IPS-20b (cell line): ENCODE data around the gene NRIP2.

ENCODE experiments used
- H3K27ac ChIP-seq: one replicate; pipeline ENCODE4 v1.5.1; 2013; ENCODE audit warnings: low read length
- H3K27me3 ChIP-seq: 2 replicates; pipeline ENCODE4 v1.6.1; 2013; ENCODE audit warnings: mild to moderate bottlenecking, low read length, inconsistent platforms; ENCODE audit not compliant: insufficient read depth
- H3K36me3 ChIP-seq: 2 replicates; pipeline ENCODE4 v1.6.1; 2013; ENCODE audit warnings: low read depth, mild to moderate bottlenecking, inconsistent platforms, low read length, moderate library complexity; ENCODE audit not compliant: insufficient read depth
- H3K4me1 ChIP-seq: 2 replicates; pipeline ENCODE4 v1.6.1; 2013; ENCODE audit warnings: mild to moderate bottlenecking, control low read depth, inconsistent platforms, low read length, moderate library complexity; ENCODE audit not compliant: insufficient read depth
- H3K4me3 ChIP-seq: 2 replicates; pipeline ENCODE4 v1.5.1; 2013; ENCODE audit warnings: mild to moderate bottlenecking, low read length, inconsistent platforms
- H3K9ac ChIP-seq: 2 replicates; pipeline ENCODE4 v1.6.1; 2013; ENCODE audit warnings: low read depth, mild to moderate bottlenecking, inconsistent platforms, low read length, moderate library complexity
- H3K9me3 ChIP-seq: 2 replicates; pipeline ENCODE4 v1.6.1; 2013; ENCODE audit warnings: mild to moderate bottlenecking, low read depth, low read length, inconsistent platforms; ENCODE audit not compliant: insufficient read depth

The NRIP2 gene

DNA sequence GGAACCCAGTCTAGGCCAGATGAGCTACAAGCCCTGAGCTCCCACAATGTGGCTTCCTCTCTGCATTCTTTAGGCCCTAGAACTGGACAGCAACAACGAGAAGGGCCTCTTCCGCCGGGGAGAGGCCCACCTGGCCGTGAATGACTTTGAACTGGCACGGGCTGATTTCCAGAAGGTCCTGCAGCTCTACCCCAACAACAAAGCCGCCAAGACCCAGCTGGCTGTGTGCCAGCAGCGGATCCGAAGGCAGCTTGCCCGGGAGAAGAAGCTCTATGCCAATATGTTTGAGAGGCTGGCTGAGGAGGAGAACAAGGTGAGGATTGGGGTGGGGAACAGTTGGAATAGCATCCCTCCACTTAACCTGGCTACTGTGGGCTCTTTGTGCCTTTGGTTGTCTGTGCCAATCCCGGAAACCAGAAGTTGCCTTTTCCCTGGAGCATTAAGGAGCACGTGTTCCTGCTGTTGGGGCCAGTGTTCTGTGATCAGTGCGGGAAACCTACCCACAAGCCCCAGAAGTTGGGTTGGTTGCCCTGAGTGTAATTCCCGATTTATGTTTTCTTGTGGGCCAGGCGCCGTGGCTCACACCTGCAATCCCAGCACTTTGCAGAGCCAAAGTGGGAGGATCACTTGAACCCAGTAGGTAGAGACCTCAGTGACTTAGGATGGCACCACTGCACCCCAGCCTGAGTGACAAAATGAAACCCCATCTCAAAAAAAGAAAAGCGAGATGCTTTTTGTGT, 33.6 kb downstream of the NRIP2 start:
- Histone ChIP-seq H3K36me3 (peaks cover 96% of the 10 kb centered on the region), H3K9ac (no peak overlapping the region), H3K9me3 (no peaks in the 10 kb centered on the region), H3K4me3 (no peak overlapping the region), H3K4me1 (no peaks in the 10 kb centered on the region), H3K27me3 (no peaks in the 10 kb centered on the region), H3K27ac (no peak overlapping the region)

DNA sequence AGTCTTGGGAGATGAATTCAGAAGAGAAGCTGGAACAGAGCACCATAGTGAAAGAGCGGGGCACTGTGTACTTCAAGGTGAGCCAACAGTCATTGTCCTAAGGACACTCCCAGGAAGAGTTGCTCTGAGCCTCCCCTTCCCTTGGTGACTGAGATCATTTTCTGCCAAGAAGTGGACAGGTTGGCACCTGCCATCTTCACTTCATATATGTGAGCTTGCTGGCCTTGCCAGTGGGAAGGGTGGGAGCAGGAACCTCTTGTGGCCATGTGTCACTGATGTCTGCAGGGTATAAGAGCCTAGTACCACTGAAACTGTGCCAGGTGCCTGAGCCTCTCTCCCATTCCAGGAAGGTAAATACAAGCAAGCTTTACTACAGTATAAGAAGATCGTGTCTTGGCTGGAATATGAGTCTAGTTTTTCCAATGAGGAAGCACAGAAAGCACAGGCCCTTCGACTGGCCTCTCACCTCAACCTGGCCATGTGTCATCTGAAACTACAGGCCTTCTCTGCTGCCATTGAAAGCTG, 34.7 kb downstream of the NRIP2 start:
- Histone ChIP-seq H3K27ac (no peak overlapping the region), H3K27me3 (no peaks in the 10 kb centered on the region), H3K4me1 (no peaks in the 10 kb centered on the region), H3K9me3 (no peaks in the 10 kb centered on the region), H3K36me3 (peaks cover 86% of the 10 kb centered on the region), H3K4me3 (no peak overlapping the region), H3K9ac (no peak overlapping the region)

DNA sequence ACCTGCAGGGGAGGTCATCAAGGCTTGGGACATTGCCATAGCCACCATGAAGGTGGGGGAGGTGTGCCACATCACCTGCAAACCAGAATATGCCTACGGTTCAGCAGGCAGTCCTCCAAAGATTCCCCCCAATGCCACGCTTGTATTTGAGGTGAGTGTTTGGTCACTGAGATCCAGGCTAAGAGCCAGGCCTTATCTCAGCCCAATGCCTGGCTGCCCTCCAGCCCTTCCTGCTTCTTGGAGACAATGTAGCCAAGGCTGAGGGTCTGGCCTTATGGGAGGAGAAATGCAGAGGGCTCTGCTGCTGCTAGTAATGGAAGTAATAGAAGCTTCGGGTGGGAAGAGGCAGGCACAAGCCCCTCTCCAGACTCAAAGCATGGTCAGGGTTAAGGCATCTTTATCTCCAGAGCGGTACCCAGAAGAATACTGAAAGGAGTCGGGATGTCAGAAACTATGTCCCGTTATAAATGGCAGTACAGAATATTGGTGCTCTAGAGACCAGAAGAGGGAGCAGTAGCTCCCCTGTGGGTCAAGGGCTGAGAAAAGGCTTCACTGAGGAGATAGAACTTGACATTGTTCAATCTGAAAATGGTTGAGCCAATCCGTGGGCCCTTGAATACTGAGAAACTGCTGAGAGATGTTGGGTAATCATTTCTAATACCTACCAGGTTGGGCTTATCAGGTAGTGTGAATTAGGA, 37.0 kb downstream of the NRIP2 start:
- H3K27me3 ChIP-seq, result peaks cover 16% of the 10 kb centered on the region
- H3K9me3 ChIP-seq, result no peaks in the 10 kb centered on the region
- no peak overlapping the region for H3K4me3 ChIP-seq
- no peaks in the 10 kb centered on the region for H3K4me1 ChIP-seq
- H3K27ac ChIP-seq, result no peak overlapping the region
- H3K36me3 ChIP-seq, result peaks cover 64% of the 10 kb centered on the region
- no peak overlapping the region for H3K9ac ChIP-seq

DNA sequence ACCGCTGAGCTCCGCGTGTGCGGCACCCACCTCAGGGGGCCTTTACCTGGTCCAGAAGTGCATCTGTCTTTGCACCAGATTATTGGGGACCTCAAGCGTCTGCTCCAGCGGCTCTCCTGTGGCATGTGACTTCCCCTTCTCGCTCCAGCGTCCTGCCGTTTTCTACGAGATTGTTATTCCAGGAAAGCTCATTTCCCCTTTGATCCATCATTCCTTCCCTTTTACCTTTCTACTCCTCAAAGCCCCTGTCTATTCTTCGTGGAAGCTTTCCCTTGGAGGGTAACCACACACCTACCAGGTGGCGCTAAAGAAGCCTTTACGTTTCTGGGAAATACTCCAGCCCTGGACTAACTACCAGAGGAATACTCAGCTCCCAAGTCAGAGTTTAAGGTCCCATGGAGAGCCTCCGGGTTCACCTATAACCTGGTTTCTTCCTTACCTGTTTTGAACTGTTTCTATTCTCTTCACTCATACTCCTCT, 38.6 kb downstream of the NRIP2 start:
- no peaks in the 10 kb centered on the region for H3K9me3 ChIP-seq
- H3K9ac ChIP-seq, result peak overlapping the region; percentile 64; the same call in 1 of the 2 replicates
- H3K27me3 ChIP-seq, result peaks cover 20% of the 10 kb centered on the region
- peak overlapping the region; percentile 76 for H3K4me3 ChIP-seq
- no peak overlapping the region for H3K27ac ChIP-seq
- peaks cover 48% of the 10 kb centered on the region for H3K36me3 ChIP-seq
- H3K4me1 ChIP-seq, result no peaks in the 10 kb centered on the region

DNA sequence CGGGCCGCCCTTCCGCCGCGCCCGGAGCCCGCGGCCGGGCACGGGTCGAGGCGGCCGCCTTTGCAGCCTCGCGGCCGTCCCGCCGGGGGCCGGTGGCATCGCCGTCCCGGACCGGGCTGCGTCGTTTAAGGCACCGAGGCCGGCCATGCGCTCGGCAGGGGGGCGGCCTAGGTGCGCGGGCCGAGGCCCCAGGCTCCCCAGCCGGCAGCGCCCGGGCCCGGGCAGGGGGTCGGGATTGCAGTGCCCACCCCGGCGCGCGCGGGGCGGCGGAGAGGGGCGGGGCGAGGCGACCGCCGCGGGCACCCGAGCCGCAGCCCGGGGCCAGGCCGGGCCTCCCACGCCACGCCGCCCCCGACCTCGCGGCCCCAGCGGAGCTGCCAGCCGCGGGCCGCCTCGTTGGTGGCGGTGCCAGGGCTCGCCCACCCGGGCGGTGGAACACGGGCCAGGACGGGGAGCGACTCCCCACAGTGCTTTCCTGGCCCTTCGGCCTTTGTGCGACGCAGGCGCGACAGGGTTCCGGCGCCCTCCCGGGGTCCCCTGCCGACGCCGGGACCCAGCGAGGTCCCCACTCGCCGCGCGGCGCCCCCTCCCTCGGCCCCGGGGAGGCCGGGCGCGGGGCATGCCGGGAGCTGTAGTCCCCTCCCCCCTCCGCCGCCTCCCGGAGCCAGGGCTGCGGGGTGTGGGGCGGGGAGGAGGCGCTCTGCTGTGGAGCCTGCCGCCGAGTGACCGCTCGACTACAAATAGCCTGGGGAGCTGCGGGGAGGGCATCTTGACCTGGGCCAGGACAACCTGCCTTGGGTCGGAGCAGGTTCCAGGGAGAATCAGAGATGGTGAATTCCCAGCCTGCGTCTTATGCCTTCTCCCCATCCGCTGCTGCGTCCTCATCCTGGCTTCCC, 39.3 kb downstream of the NRIP2 start:
- Histone ChIP-seq H3K9me3 (no peaks in the 10 kb centered on the region), H3K27me3 (peaks cover 20% of the 10 kb centered on the region), H3K9ac (peak overlapping the region; percentile 64; the same call in 1 of the 2 replicates), H3K36me3 (peaks cover 41% of the 10 kb centered on the region), H3K4me3 (peak overlapping the region; percentile 76), H3K27ac (no peak overlapping the region), H3K4me1 (no peaks in the 10 kb centered on the region)

DNA sequence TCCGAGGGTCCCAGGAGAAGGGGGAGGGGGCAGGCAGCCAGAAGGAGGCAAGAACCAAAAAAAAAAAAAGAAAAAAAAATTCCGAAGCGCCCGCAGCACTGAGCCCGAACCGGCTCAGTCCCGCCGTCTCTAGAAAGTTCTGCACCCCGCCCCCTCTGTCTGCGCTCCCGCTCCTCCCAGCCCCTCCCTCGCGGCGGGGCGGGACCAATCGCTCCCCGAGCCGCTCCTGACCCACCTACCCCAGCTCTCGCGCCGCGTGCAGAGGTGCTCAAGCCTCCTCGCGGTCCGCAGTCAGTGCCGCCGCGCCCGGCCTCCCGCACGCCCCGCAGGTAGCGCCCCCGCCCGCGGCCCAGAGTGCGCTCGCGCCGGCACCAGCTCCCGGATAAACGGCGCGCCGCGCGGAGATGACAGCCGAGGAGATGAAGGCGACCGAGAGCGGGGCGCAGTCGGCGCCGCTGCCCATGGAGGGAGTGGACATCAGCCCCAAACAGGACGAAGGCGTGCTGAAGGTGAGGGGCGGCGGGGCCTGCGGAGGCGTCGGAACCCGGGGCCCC, 40.0 kb downstream of the NRIP2 start, which contains the start of gene FKBP4:
FKBP4 (plus strand) TSS at position 235 of the 554 bp plus-strand sequence; CDS start at position 405, 170 bp downstream.
- Histone ChIP-seq H3K4me3 (peak within 1 kb of the TSS; percentile 76), H3K9me3 (no peaks in the 10 kb centered on the region), H3K4me1 (no peaks in the 10 kb centered on the region), H3K27me3 (peaks cover 20% of the 10 kb centered on the region), H3K36me3 (peaks cover 34% of the 10 kb centered on the region), H3K9ac (peak within 1 kb of the TSS; percentile 64; the same call in 1 of the 2 replicates), H3K27ac (no peak within 1 kb of the TSS)

DNA sequence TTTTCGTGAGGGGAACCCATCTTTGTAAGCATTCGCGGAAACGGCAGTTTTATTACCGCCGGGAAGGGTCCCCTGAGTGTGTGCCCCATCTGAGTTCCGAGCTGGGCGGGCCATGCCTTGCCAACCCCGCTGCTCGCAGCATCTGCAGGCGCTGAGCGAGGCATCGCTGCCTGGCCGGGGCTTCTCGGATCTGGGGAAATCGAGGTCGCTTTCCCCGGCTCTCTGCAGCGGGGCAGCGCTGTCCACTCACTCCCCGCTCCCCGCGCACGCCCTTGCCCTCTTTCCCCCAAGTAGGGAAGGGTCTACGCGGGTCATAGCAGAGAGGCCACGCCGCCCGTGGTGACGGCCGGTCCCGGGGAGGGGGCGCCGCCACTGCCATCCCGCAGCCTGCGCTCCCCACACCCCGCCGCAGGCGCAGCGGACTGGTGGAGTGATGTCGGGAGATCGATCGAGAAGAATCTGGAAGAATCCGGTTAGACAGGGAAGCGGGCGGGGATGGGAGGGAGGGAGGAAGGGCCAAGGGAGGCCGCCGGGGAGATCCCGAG, 40.6 kb downstream of the NRIP2 start:
- Histone ChIP-seq H3K4me1 (no peaks in the 10 kb centered on the region), H3K27ac (no peak overlapping the region), H3K36me3 (peaks cover 28% of the 10 kb centered on the region), H3K4me3 (peak overlapping the region; percentile 74), H3K9ac (peak overlapping the region; percentile 58; the same call in 1 of the 2 replicates), H3K9me3 (no peaks in the 10 kb centered on the region), H3K27me3 (peaks cover 20% of the 10 kb centered on the region)

DNA sequence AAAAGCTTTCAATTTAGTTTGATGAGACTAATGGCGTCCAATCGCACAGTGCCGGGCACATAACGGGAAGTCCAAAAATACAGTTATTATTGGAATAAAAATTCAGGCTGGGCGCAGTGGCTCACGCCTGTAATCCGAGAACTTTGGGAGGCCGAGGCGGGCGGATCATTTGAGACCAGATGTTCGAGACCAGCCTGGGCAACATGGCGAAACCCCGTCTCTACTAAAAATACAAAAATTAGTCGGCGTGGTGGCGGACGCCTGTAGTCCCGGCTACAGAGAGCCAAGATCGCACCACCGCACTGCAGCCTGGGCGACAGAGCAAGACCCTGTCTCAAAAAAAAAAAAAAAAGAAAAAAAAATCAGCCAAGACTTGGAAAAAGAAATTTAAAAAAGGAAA, 41.3 kb downstream of the NRIP2 start:
- Histone ChIP-seq H3K4me1 (no peaks in the 10 kb centered on the region), H3K4me3 (peak overlapping the region; percentile 74)

DNA sequence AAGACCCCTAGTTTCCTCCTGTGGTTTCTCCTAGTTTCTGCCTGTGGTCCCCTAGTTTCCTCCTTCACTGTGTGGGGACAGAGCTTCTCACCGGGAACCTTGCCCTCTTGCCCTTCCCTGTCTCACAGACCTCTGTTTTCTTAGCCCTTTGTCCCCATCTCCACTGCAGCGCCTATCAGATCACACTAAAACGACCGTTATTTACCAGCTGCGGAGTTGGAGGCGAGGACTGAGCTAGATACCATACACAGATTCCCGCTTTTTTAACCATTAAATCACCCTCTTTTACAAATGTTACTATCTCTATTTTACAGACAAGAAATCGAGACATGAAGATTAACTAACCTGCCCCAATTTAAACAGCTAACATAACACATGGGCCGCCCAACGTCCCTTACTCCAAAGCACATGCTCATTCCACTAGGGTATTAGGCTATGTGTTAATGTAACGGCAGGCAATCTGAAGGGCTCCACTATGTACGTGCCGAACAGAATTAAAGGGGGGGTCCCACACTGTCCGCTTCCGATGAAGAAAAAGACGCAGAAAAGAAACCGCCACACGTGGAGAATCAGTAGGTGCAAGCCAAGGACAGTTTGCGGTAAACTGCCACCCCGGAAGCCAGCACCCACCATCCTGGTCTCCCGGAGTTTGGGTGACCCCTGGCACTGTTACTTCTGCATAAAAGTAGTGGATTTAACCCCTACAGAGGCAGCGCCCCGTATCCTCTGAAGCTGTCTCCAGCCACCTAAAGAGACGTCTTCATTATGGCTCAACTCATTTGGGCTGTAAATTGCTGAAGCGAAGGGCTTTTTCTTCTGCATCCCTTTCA, 41.9 kb downstream of the NRIP2 start:
- no peak overlapping the region for H3K27ac ChIP-seq
- no peak overlapping the region for H3K4me3 ChIP-seq
- H3K9ac ChIP-seq, result no peak overlapping the region
- H3K36me3 ChIP-seq, result peaks cover 14% of the 10 kb centered on the region
- H3K4me1 ChIP-seq, result no peaks in the 10 kb centered on the region
- H3K9me3 ChIP-seq, result no peaks in the 10 kb centered on the region
- H3K27me3 ChIP-seq, result peaks cover 31% of the 10 kb centered on the region

More for the DNA sequence above, 41.3 kb downstream of the NRIP2 start:
- Histone ChIP-seq H3K27me3 (peaks cover 24% of the 10 kb centered on the region), H3K27ac (no peak overlapping the region), H3K36me3 (peaks cover 21% of the 10 kb centered on the region), H3K9me3 (no peaks in the 10 kb centered on the region), H3K9ac (no peak overlapping the region)

DNA sequence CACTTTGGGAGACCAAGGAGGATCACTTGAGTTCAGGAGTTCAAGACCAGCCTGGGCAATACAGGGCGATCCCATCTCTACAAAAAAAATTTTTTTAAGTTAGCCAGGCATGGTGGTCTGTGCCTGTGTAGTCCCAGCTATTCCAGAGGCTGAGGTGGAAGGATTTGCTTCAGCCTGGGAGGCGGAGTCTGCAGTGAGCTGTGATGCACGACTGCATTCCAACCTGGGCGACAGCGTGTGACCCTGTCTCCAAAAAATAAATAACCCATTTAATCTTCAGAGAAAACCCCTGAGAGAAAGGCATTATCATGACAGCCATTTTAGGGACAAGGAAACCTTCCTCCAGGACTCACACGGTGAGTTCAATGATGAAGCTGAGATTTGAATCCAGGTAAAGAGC, 43.7 kb downstream of the NRIP2 start:
- H3K9ac ChIP-seq, result no peak overlapping the region
- H3K4me1 ChIP-seq, result no peaks in the 10 kb centered on the region
- H3K27ac ChIP-seq, result no peak overlapping the region
- H3K27me3 ChIP-seq, result peaks cover 31% of the 10 kb centered on the region
- no peaks in the 10 kb centered on the region for H3K36me3 ChIP-seq
- no peak overlapping the region for H3K4me3 ChIP-seq
- H3K9me3 ChIP-seq, result no peaks in the 10 kb centered on the region
